GM12891 (cell line): ENCODE measurements around the gene SPIRE1.

ENCODE experiments used
- PAX5 ChIP-seq: IDR thresholded peaks from 2 replicates; pipeline ENCODE4 v1.6.1; 2011; ENCODE audit warnings: low read length, moderate library complexity, mild to moderate bottlenecking; ENCODE audit not compliant: insufficient read depth, severe bottlenecking
- POLR2A ChIP-seq: IDR thresholded peaks from 2 replicates; pipeline ENCODE4 v1.6.1; 2011; ENCODE audit warnings: low read depth, low read length, control low read depth
- POLR2AphosphoS5 ChIP-seq: IDR thresholded peaks from 2 replicates; pipeline ENCODE4 v1.6.1; 2011; ENCODE audit warnings: low read depth, low read length, control low read depth
- SPI1 ChIP-seq: IDR thresholded peaks from 2 replicates; pipeline ENCODE4 v1.6.1; 2011; ENCODE audit warnings: low read depth, low read length, control low read depth
- TAF1 ChIP-seq: IDR thresholded peaks from 2 replicates; pipeline ENCODE4 v1.6.1; 2011; ENCODE audit warnings: low read depth, low read length, control low read depth

GRCh38 chr18:12460874-12461273 lies 197.0 kb downstream of the SPIRE1 start:
- no peak for TF ChIP-seq POLR2A
- TF ChIP-seq TAF1: no peak
- TF ChIP-seq PAX5: no peak
- TF ChIP-seq POLR2AphosphoS5: no peak
- no peak for TF ChIP-seq SPI1
